Measurements from ENCODE around the gene NDFIP2. TPM values are rescaled to one million over a fixed set of nuclear protein-coding genes. Genes with fewer than 3 reads are reported as not detected.

NDFIP2 gene
- total RNA-seq, 1 experiment from 2014 or later = 31.0 TPM

- Histone ChIP-seq H2AK5ac (ENCODE audit: insufficient read length, low read length) (no peak overlapping the region), H3K9me3 (ENCODE audit: control insufficient read depth, low read depth, low read length) (no peaks in the 10 kb centered on the region), H3K4me1 (ENCODE audit: insufficient read depth, low read length) (no peaks in the 10 kb centered on the region), H3K23me2 (ENCODE audit: insufficient read length, low read depth, low read length, poor library complexity, severe bottlenecking) (no peaks in the 10 kb centered on the region), H3K79me1 (ENCODE audit: insufficient read depth, low read depth, low read length, poor library complexity, severe bottlenecking) (no peaks in the 10 kb centered on the region), H2BK120ac (ENCODE audit: low read depth, low read length, poor library complexity, severe bottlenecking) (no peak overlapping the region), H4K8ac (replicated peaks; ENCODE audit: insufficient read length, low read depth, low read length) (no peak overlapping the region), H3K14ac (ENCODE audit: insufficient read depth, low read length) (no peak overlapping the region), H3K27ac (ENCODE audit: insufficient read length, low read depth, low read length) (no peak overlapping the region), H3K4me2 (ENCODE audit: insufficient read depth, insufficient read length, low read length) (no peak overlapping the region), H3K56ac (ENCODE audit: insufficient read length, low read depth, low read length) (no peak overlapping the region), H3K23ac (ENCODE audit: insufficient read length, low read depth, low read length) (no peak overlapping the region), H3K18ac (ENCODE audit: insufficient read length, low read depth, low read length) (no peak overlapping the region), H2BK15ac (ENCODE audit: low read depth, low read length) (no peak overlapping the region), H3K27me3 (ENCODE audit: insufficient read depth, low read length) (no peaks in the 10 kb centered on the region), H4K5ac (ENCODE audit: insufficient read length, low read depth, low read length) (no peak overlapping the region), H4K20me1 (ENCODE audit: control insufficient read depth, insufficient read depth, insufficient read length) (no peaks in the 10 kb centered on the region), H3K4ac (ENCODE audit: low read depth, low read length) (no peak overlapping the region), H3T11ph (ENCODE audit: low read length) (no peak overlapping the region), H3K79me2 (ENCODE audit: insufficient read depth, low read length) (no peaks in the 10 kb centered on the region), H3K9ac (ENCODE audit: extremely low read depth, insufficient read length, low read length) (no peak overlapping the region), H2BK12ac (ENCODE audit: insufficient read length, low read depth, low read length) (no peak overlapping the region), H2AFZ (ENCODE audit: low read length) (no peak overlapping the region), H2BK5ac (ENCODE audit: insufficient read length, low read length) (no peak overlapping the region), H2BK20ac (ENCODE audit: low read depth, low read length, poor library complexity, severe bottlenecking) (no peak overlapping the region), H4K91ac (ENCODE audit: insufficient read length, low read depth, low read length) (no peak overlapping the region)
- Mint-ChIP-seq H3K9me3 (no peaks in the 10 kb centered on the region), H3K4me1 (peaks cover 10 to 11% of the 10 kb centered on the region in 2 experiments), H3K27me3 (ENCODE audit: low read depth) (no peaks in the 10 kb centered on the region), H3K36me3 (ENCODE audit: insufficient read depth in 1 of 3, low read depth in 3 of 3) (no peaks in the 10 kb centered on the region), H3K27ac (0 out of 7 replicates have a peak overlapping the region, but pooled peaks of 1 of the 3 experiments have one; percentile 3), H3K4me3 (no peak overlapping the region)
- no peak for DNase-seq
- TF ChIP-seq CTCF (conservative IDR thresholded peaks at IDR 0.05) = no peak
- WGBS (ENCODE audit: extremely low coverage, insufficient read length, low lambda C conversion rate) = 100% methylated on average over 2 of the region's 4 CpGs
These were observed 66.5 kb downstream of the NDFIP2 start for GRCh38 chr13:79547211-79548195.

Measured in H9 (cell line).